DND-41 (cell line): Measurements from ENCODE around the gene EYA2.

ENCODE experiments used
- ATAC-seq: fragments of 200-7000 bp; cut with Tn5 transposase; 3 replicates; pipeline ENCODE4 v1.9.1; 2021; ENCODE audit warnings: low read depth; ENCODE audit not compliant: insufficient read depth
- DNase-seq: peaks from one replicate; pipeline ENCODE4 v3.0.0-alpha.2; 2020
- H2AFZ ChIP-seq: 2 replicates; pipeline ENCODE4 v1.6.0; 2012; ENCODE audit warnings: low read depth, low read length
- H3K27ac ChIP-seq: 2 replicates; pipeline ENCODE4 v1.5.1; 2012; ENCODE audit warnings: low read length, inconsistent platforms
- H3K27me3 ChIP-seq: fragments of 200-600 bp; sonication (generic); 2 replicates; pipeline ENCODE4 v1.6.0; 2012; ENCODE audit warnings: low read length, mild to moderate bottlenecking, inconsistent platforms; ENCODE audit not compliant: insufficient read depth, poor library complexity
- H3K36me3 ChIP-seq: 2 replicates; pipeline ENCODE4 v1.5.1; 2012; ENCODE audit warnings: low read length, inconsistent platforms; ENCODE audit not compliant: insufficient read depth
- H3K4me1 ChIP-seq: 2 replicates; pipeline ENCODE4 v1.5.1; 2012; ENCODE audit warnings: mild to moderate bottlenecking, low read length; ENCODE audit not compliant: insufficient read depth
- H3K4me2 ChIP-seq: 2 replicates; pipeline ENCODE4 v1.6.0; 2012; ENCODE audit warnings: mild to moderate bottlenecking, moderate library complexity, low read length, inconsistent platforms; ENCODE audit not compliant: insufficient read depth
- H3K4me3 ChIP-seq, 2 experiments: fragments of 200-600 bp in 1 of 2; shearing (Covaris generic) in 1 of 2; 2 replicates each; pipeline ENCODE4 v1.5.1; 2012 to 2016; ENCODE audit warnings: inconsistent platforms in 2 of 2, low read length in 2 of 2, mild to moderate bottlenecking in 2 of 2, low read depth in 1 of 2, moderate library complexity in 1 of 2
- H3K79me2 ChIP-seq: 2 replicates; pipeline ENCODE4 v1.6.0; 2012; ENCODE audit warnings: low read length, inconsistent platforms; ENCODE audit not compliant: insufficient read depth
- H3K9ac ChIP-seq: 2 replicates; pipeline ENCODE4 v1.6.0; 2012; ENCODE audit warnings: low read depth, mild to moderate bottlenecking, inconsistent platforms, low read length, moderate library complexity
- H3K9me3 ChIP-seq: 2 replicates; pipeline ENCODE4 v1.5.1; 2012; ENCODE audit warnings: low read length, moderate library complexity, mild to moderate bottlenecking, inconsistent platforms; ENCODE audit not compliant: insufficient read depth, severe bottlenecking
- H4K20me1 ChIP-seq: 2 replicates; pipeline ENCODE4 v1.6.0; 2012; ENCODE audit warnings: low read length; ENCODE audit not compliant: insufficient read depth
- CTCF ChIP-seq: IDR thresholded peaks from 2 replicates; pipeline ENCODE4 v1.5.1; 2012; ENCODE audit warnings: borderline replicate concordance, low read length, moderate library complexity, mild to moderate bottlenecking; ENCODE audit not compliant: poor library complexity, severe bottlenecking; ENCODE audit errors: extremely low read depth
- EZH2 ChIP-seq: IDR thresholded peaks from 3 replicates; pipeline ENCODE4 v1.6.1; 2012; ENCODE audit warnings: borderline replicate concordance, low read depth, mild to moderate bottlenecking, moderate library complexity, low read length, inconsistent platforms; ENCODE audit not compliant: severe bottlenecking

Gene EYA2

GRCh38 chr20:47225458-47225857 is 330.8 kb downstream of the EYA2 start:
- DNase-seq (no peak), ATAC-seq (no peak)
- TF ChIP-seq EZH2 (no peak), CTCF (no peak)
- no peak overlapping the region for H2AFZ ChIP-seq
- peaks cover 95% of the 10 kb centered on the region for H3K36me3 ChIP-seq
- H3K4me1 ChIP-seq, result no peaks in the 10 kb centered on the region
- H3K9me3 ChIP-seq, result no peaks in the 10 kb centered on the region
- no peak overlapping the region for H3K9ac ChIP-seq
- no peak overlapping the region for H3K4me3 ChIP-seq
- no peaks in the 10 kb centered on the region for H3K79me2 ChIP-seq
- no peak overlapping the region for H3K27ac ChIP-seq
- no peaks in the 10 kb centered on the region for H3K27me3 ChIP-seq
- no peak overlapping the region for H3K4me2 ChIP-seq
- 0 out of 2 replicates have a peak, but pooled peaks cover 3% of the 10 kb centered on the region for H4K20me1 ChIP-seq

GRCh38 chr20:47227119-47227518 is 332.5 kb downstream of the EYA2 start:
- H3K79me2 ChIP-seq, result no peaks in the 10 kb centered on the region
- H3K36me3 ChIP-seq, result peaks cover 95% of the 10 kb centered on the region
- no peaks in the 10 kb centered on the region for H3K27me3 ChIP-seq
- H3K4me2 ChIP-seq, result no peak overlapping the region
- ATAC-seq (no peak), DNase-seq (no peak)
- no peaks in the 10 kb centered on the region for H3K4me1 ChIP-seq
- no peak overlapping the region for H3K9ac ChIP-seq
- TF ChIP-seq EZH2, result no peak
- no peak for TF ChIP-seq CTCF
- H4K20me1 ChIP-seq, result 0 out of 2 replicates have a peak, but pooled peaks cover 3% of the 10 kb centered on the region
- H3K27ac ChIP-seq, result no peak overlapping the region
- no peak overlapping the region for H3K4me3 ChIP-seq
- no peaks in the 10 kb centered on the region for H3K9me3 ChIP-seq
- H2AFZ ChIP-seq, result no peak overlapping the region

GRCh38 chr20:47227576-47227975 is 332.9 kb downstream of the EYA2 start:
- no peak for DNase-seq
- H3K4me1 ChIP-seq, result no peaks in the 10 kb centered on the region
- no peak overlapping the region for H3K4me3 ChIP-seq
- H3K27me3 ChIP-seq, result no peaks in the 10 kb centered on the region
- H3K27ac ChIP-seq, result no peak overlapping the region
- H3K4me2 ChIP-seq, result no peak overlapping the region
- H4K20me1 ChIP-seq, result 0 out of 2 replicates have a peak, but pooled peaks cover 3% of the 10 kb centered on the region
- H3K9ac ChIP-seq, result no peak overlapping the region
- no peaks in the 10 kb centered on the region for H3K79me2 ChIP-seq
- TF ChIP-seq EZH2 (no peak), CTCF (no peak)
- no peak for ATAC-seq
- no peak overlapping the region for H2AFZ ChIP-seq
- no peaks in the 10 kb centered on the region for H3K9me3 ChIP-seq
- H3K36me3 ChIP-seq, result peaks cover 95% of the 10 kb centered on the region

GRCh38 chr20:47228654-47229053 is 334.0 kb downstream of the EYA2 start:
- H3K4me2 ChIP-seq, result no peak overlapping the region
- H3K4me3 ChIP-seq, result no peak overlapping the region
- no peak for DNase-seq
- H3K9me3 ChIP-seq, result no peaks in the 10 kb centered on the region
- no peak for ATAC-seq
- H3K36me3 ChIP-seq, result peaks cover 95% of the 10 kb centered on the region
- 0 out of 2 replicates have a peak, but pooled peaks cover 3% of the 10 kb centered on the region for H4K20me1 ChIP-seq
- H3K9ac ChIP-seq, result no peak overlapping the region
- TF ChIP-seq CTCF (no peak), EZH2 (no peak)
- H3K4me1 ChIP-seq, result no peaks in the 10 kb centered on the region
- no peak overlapping the region for H2AFZ ChIP-seq
- H3K79me2 ChIP-seq, result no peaks in the 10 kb centered on the region
- H3K27ac ChIP-seq, result no peak overlapping the region
- H3K27me3 ChIP-seq, result no peaks in the 10 kb centered on the region
